Heart left ventricle (tissue), 13 donors: ENCODE results near the gene AFMID.
"Not testable (repeated sequence)": the region's sequence is repeated elsewhere in the genome, so short reads cannot be mapped to it uniquely, and the experiment has no call there.

ENCODE experiments used
- CTCF ChIP-seq, 12 donors: fragments of 200-600 bp; sonication (generic) in 4 of 12; IDR thresholded peaks; one replicate each; pipeline versions ENCODE4 v1.5.0 to v1.8.0; 2018 to 2022; ENCODE audit warnings: antibody characterized with exemption in 12 of 12, mild to moderate bottlenecking in 5 of 12
- POLR2A ChIP-seq, 2 donors: fragments of 450-650 bp; IDR thresholded peaks; one replicate each; pipeline ENCODE4 v1.6.1; 2017; ENCODE audit warnings: antibody characterized with exemption in 2 of 2, mild to moderate bottlenecking in 2 of 2, moderate library complexity in 2 of 2
- donor health status: ischemic (EF 13 %, LVEDD 7.1; RV severe dilation, severe dysfunction).
- donor health status: DM: no; HTN: yes; CAD: no.
- donor health status: DM: no; HTN: no; CAD: no.
- donor health status: ischemic (EF 25% LVEDD 6.9; RV normal size, moderate dysfunction).
- donor health status: ischemic (EF 25% LVEDD 5.7; RV mildly dilated, moderate dysfunction).
- donor health status: ischemic (EF 35%, LVEDD 5.7; RV mildly dilated, moderate dysfunction).
- donor health status: nonischemic (EF 11% LVEDD 7.7; RV severe dilation, severe dysfunction).
- donor health status: DM: yes; HTN: yes; CAD: no.
- donor health status: PGD.
- donor health status: ischemic (EF 29% LVEDD 5.4; RV normal size, mild dysfunction).
- donor health status: nonischemic (EF 23%, LVEDD 6.1; RV moderate dilation, normal function).

GRCh38 chr17:78253636-78253945 is 66.4 kb downstream of the AFMID start:
- not testable (repeated sequence) for TF ChIP-seq CTCF, POLR2A (IDR thresholded peaks at IDR 0.05)
